Transverse colon (tissue), 4 donors: Measurements from ENCODE around the gene FGF2. TPM values are rescaled to one million over a fixed set of nuclear protein-coding genes. Genes with fewer than 3 reads are reported as not detected.

ENCODE experiments used
- DNase-seq: peaks from one replicate; pipeline ENCODE4 v3.0.0-alpha.2; 2019
- H3K27ac ChIP-seq, 4 donors: fragments of 200-600 bp; sonication (generic); 2 replicates each; pipeline ENCODE4 v1.5.1; 2016 to 2018; ENCODE audit warnings: inconsistent platforms in 4 of 4
- H3K27me3 ChIP-seq: fragments of 200-600 bp; sonication (generic); 2 replicates; pipeline ENCODE4 v1.5.1; 2017; ENCODE audit warnings: inconsistent platforms
- H3K36me3 ChIP-seq, 4 donors: fragments of 200-600 bp; sonication (generic); 2 replicates each; pipeline ENCODE4 v1.5.1; 2017 to 2019; ENCODE audit warnings: inconsistent platforms in 4 of 4
- H3K4me1 ChIP-seq, 4 donors: fragments of 200-600 bp; sonication (generic); 2 replicates each; pipeline ENCODE4 v1.5.1; 2017 to 2020; ENCODE audit warnings: inconsistent platforms in 4 of 4
- H3K4me3 ChIP-seq, 4 donors: fragments of 200-600 bp; sonication (generic); 1 replicate in 1 of 4; 2 replicates in 3 of 4; pipeline versions ENCODE4 v1.5.1 to v1.6.1; 2017 to 2019; ENCODE audit warnings: inconsistent platforms in 4 of 4
- H3K9me3 ChIP-seq, 2 donors: fragments of 200-600 bp; sonication (generic); 2 replicates each; pipeline ENCODE4 v1.5.1; 2017 to 2019; ENCODE audit warnings: inconsistent platforms in 2 of 2
- EP300 ChIP-seq: sonication (generic); formaldehyde crosslinking; IDR thresholded peaks from one replicate; pipeline ENCODE4 v1.6.1; 2017; ENCODE audit warnings: antibody characterized with exemption, low read depth
- POLR2A ChIP-seq: fragments of 450-650 bp; IDR thresholded peaks from one replicate; pipeline ENCODE4 v1.6.1; 2016; ENCODE audit warnings: antibody characterized with exemption, mild to moderate bottlenecking, moderate library complexity
- POLR2AphosphoS5 ChIP-seq, 3 donors: sonication (generic); formaldehyde crosslinking; IDR thresholded peaks; one replicate each; pipeline ENCODE4 v1.6.1; 2016; ENCODE audit warnings: antibody characterized with exemption in 3 of 3
- whole genome bisulfite sequencing, 2 donors: methylation state at CpG; one replicate each; pipeline ENCODE4 v1.1.5; 2018; ENCODE audit warnings: low coverage in 1 of 2; 5-methylcytosine and 5-hydroxymethylcytosine counted together
- in situ Hi-C, 4 donors: fragments of 200-750 bp; cut with MboI; loops; one replicate each; pipeline versions ENCODE4 v1.15.0 to v1.15.1; 2017; ENCODE audit warnings: low sequenced_read_pairs in 3 of 4, low pct_ligation_motif_present in 1 of 4, low pct_unique_long_range_greater_than_20kb in 1 of 4
- intact Hi-C: fragments of 100-400 bp; cut with DNase I; formaldehyde crosslinking; loops from one replicate; pipeline ENCODE4 v1.15.1; 2023; ENCODE audit warnings: low total_unique reads
- total RNA-seq, 4 donors: library from RNA; depleted of rRNA; stranded (reverse); fragments of >200 nt; gene quantifications; one replicate each; pipeline ENCODE4 v1.1.0, GENCODE V29; 2016
- TF ChIP-seq, protein P1 (sequence below), 5 experiments: fragments of 200-600 bp in 3 of 5; fragments of 450-650 bp in 2 of 5; sonication (generic) in 3 of 5; IDR thresholded peaks; 1 replicate in 2 of 5; 2 replicates in 3 of 5; pipeline ENCODE4 v1.5.1; 2016 to 2017; ENCODE audit warnings: antibody characterized with exemption in 5 of 5, inconsistent platforms in 3 of 5, mild to moderate bottlenecking in 2 of 5, moderate library complexity in 1 of 5

FGF2 gene
- total RNA-seq, 4 donors from 2014 or later = 1.9 to 8.6 (median 5.8) TPM

DNA sequence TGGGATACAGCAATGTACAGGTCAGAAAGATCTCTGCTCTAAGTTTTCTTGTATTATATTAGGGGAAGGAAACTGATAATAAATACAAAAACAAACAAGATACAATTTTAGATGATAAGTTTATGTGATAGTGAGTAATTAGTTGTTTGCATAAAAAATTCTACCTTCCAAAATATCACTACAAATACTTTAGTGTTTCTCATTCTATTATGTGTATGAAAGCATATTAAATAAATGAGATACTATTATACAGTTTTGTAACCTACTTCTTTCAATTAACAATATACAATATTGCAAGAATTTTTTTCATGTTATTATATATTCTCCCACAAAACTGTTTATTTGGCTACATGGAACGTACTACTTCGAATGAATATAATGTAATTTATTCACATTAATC is 4.2 kb upstream of the FGF2 start:
- in situ Hi-C loops (no loop called here), intact Hi-C loops (no loop called here)
- Histone ChIP-seq H3K9me3 (no peaks in the 10 kb centered on the region), H3K27ac (no peak overlapping the region), H3K4me3 (no peak overlapping the region), H3K4me1 (peaks cover 0 to 8% (median 0%) of the 10 kb centered on the region in 4 donors), H3K36me3 (no peaks in the 10 kb centered on the region), H3K27me3 (peaks cover 19% of the 10 kb centered on the region)
- 94% methylated on average over 2 of the region's 2 CpGs for WGBS, 2 donors
- DNase-seq = no peak
- TF ChIP-seq, protein P1, sequence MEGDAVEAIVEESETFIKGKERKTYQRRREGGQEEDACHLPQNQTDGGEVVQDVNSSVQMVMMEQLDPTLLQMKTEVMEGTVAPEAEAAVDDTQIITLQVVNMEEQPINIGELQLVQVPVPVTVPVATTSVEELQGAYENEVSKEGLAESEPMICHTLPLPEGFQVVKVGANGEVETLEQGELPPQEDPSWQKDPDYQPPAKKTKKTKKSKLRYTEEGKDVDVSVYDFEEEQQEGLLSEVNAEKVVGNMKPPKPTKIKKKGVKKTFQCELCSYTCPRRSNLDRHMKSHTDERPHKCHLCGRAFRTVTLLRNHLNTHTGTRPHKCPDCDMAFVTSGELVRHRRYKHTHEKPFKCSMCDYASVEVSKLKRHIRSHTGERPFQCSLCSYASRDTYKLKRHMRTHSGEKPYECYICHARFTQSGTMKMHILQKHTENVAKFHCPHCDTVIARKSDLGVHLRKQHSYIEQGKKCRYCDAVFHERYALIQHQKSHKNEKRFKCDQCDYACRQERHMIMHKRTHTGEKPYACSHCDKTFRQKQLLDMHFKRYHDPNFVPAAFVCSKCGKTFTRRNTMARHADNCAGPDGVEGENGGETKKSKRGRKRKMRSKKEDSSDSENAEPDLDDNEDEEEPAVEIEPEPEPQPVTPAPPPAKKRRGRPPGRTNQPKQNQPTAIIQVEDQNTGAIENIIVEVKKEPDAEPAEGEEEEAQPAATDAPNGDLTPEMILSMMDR (IDR thresholded peaks at IDR 0.05) = no peak
- TF ChIP-seq EP300 (no peak), POLR2AphosphoS5 (IDR thresholded peaks at IDR 0.05) (no peak), POLR2A (no peak)

DNA sequence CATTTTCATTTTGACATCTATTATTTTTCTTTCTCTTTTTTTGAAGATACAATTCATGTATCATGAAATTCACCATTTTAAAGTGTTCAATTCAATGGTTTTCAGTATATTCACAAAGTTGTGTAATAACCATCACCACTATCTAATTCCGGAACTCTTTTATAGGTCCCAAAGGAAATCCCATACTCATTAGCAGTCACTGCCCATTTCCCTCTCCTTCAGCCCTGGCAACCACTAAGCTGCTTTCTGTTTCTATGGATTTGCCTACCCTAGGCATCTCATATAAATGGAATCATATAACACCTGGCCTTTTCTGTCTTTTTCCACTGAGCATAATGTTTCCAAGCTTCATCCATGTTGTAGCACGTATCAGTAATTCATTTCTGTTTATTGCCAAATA is 3.2 kb upstream of the FGF2 start:
- 82 to 90% methylated on average over 1 to 2 of the region's 2 CpGs for WGBS, 2 donors
- Histone ChIP-seq H3K27me3 (peaks cover 29% of the 10 kb centered on the region), H3K36me3 (no peaks in the 10 kb centered on the region), H3K27ac (no peak overlapping the region), H3K9me3 (no peaks in the 10 kb centered on the region), H3K4me3 (no peak overlapping the region), H3K4me1 (peaks cover 0 to 18% (median 0%) of the 10 kb centered on the region in 4 donors)
- in situ Hi-C loops = no loop called here
- intact Hi-C loops = no loop called here
- TF ChIP-seq, protein P1 (IDR thresholded peaks at IDR 0.05) = no peak
- TF ChIP-seq EP300 = no peak
- TF ChIP-seq POLR2A = no peak
- TF ChIP-seq POLR2AphosphoS5 (IDR thresholded peaks at IDR 0.05) = no peak
- no peak for DNase-seq

- peaks cover 40% of the 10 kb centered on the region for H3K27me3 ChIP-seq
- intact Hi-C loops = loop anchor here (5.0 kb wide), 1 partner anchor 98 kb away; the partner anchor contains the start of gene NUDT6
- WGBS, 2 donors = 71 to 85% methylated on average over 1 to 2 of the region's 2 CpGs
Measured at GRCh38 chr4:122824616-122825015, 2.0 kb upstream of the FGF2 start.

DNA sequence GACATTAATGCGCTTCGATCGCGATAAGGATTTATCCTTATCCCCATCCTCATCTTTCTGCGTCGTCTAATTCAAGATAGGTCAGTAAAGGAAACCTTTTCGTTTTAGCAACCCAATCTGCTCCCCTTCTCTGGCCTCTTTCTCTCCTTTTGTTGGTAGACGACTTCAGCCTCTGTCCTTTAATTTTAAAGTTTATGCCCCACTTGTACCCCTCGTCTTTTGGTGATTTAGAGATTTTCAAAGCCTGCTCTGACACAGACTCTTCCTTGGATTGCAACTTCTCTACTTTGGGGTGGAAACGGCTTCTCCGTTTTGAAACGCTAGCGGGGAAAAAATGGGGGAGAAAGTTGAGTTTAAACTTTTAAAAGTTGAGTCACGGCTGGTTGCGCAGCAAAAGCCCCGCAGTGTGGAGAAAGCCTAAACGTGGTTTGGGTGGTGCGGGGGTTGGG is 528 bp upstream of the FGF2 start:
- peak overlapping the region; percentile 83 to 91 (median 86) for H3K27ac ChIP-seq
- in situ Hi-C loops = no loop called here
- no peaks in the 10 kb centered on the region for H3K9me3 ChIP-seq
- DNase-seq = no peak
- peaks cover 0 to 37% (median 0%) of the 10 kb centered on the region in 4 donors for H3K4me1 ChIP-seq
- H3K36me3 ChIP-seq = no peaks in the 10 kb centered on the region
- H3K27me3 ChIP-seq = peaks cover 42% of the 10 kb centered on the region
- WGBS, 2 donors = 60 to 61% methylated on average over 18 of the region's 18 CpGs
- intact Hi-C loops = loop anchor here (5.0 kb wide), 1 partner anchor 96 kb away; the partner anchor contains the start of gene NUDT6
- no peak for TF ChIP-seq POLR2AphosphoS5 (IDR thresholded peaks at IDR 0.05)
- TF ChIP-seq, protein P1 (IDR thresholded peaks at IDR 0.05) = no peak
- TF ChIP-seq POLR2A = no peak
- TF ChIP-seq EP300 = no peak
- peak overlapping the region; percentile 39 to 76 (median 48) for H3K4me3 ChIP-seq

More at GRCh38 chr4:122824616-122825015, 2.0 kb upstream of the FGF2 start:
- Histone ChIP-seq H3K27ac (no peak overlapping the region), H3K36me3 (no peaks in the 10 kb centered on the region), H3K9me3 (no peaks in the 10 kb centered on the region), H3K4me3 (no peak overlapping the region), H3K4me1 (peaks cover 0 to 23% (median 0%) of the 10 kb centered on the region in 4 donors)
- no peak for DNase-seq
- no peak for TF ChIP-seq EP300
- no peak for TF ChIP-seq POLR2AphosphoS5 (IDR thresholded peaks at IDR 0.05)
- TF ChIP-seq, protein P1 (IDR thresholded peaks at IDR 0.05) = no peak
- TF ChIP-seq POLR2A = no peak
- in situ Hi-C loops = no loop called here
